Measurements from ENCODE around the gene UCHL1. TPM values are rescaled to one million over a fixed set of nuclear protein-coding genes. Genes with fewer than 3 reads are reported as not detected.

UCHL1 gene
- total and polyA plus RNA-seq, 2 of the 13 experiments (the other 11 are each of a cell fraction or from before 2014, with no cell fraction given): not detected

DNA sequence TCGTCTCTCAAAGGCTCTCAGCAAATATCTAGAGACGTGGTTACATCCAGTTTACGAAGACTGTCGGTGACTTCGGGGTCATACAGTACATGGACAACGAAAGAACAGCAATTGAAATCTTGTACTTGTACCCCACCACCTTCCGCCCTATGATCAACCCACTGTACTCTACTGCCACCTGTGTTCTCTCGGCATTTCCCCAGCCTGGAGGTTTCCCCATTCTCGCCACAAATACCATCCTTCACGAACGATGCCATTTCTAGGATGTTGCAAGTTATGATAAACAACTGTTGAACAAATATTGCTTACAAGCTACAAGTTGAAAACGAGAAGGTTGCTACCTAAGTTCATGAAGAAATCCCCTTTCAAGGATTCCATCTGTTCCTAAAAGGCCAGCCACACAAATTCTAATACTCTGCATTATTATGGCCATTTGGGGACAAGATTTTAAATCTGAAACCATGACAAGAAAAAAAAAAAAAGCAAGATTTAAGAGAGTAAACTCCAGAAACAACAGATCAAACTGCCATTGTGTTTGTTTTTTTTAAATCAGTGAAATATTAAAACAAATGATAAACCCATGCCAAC lies 44.0 kb upstream of the UCHL1 start (continued):
- 0 out of 2 replicates have a peak, but pooled peaks have one; percentile 12 for TF ChIP-seq ELF3 (CRISPR knock-in tag; IDR thresholded peaks at IDR 0.05)
- TF ChIP-seq, protein P1, sequence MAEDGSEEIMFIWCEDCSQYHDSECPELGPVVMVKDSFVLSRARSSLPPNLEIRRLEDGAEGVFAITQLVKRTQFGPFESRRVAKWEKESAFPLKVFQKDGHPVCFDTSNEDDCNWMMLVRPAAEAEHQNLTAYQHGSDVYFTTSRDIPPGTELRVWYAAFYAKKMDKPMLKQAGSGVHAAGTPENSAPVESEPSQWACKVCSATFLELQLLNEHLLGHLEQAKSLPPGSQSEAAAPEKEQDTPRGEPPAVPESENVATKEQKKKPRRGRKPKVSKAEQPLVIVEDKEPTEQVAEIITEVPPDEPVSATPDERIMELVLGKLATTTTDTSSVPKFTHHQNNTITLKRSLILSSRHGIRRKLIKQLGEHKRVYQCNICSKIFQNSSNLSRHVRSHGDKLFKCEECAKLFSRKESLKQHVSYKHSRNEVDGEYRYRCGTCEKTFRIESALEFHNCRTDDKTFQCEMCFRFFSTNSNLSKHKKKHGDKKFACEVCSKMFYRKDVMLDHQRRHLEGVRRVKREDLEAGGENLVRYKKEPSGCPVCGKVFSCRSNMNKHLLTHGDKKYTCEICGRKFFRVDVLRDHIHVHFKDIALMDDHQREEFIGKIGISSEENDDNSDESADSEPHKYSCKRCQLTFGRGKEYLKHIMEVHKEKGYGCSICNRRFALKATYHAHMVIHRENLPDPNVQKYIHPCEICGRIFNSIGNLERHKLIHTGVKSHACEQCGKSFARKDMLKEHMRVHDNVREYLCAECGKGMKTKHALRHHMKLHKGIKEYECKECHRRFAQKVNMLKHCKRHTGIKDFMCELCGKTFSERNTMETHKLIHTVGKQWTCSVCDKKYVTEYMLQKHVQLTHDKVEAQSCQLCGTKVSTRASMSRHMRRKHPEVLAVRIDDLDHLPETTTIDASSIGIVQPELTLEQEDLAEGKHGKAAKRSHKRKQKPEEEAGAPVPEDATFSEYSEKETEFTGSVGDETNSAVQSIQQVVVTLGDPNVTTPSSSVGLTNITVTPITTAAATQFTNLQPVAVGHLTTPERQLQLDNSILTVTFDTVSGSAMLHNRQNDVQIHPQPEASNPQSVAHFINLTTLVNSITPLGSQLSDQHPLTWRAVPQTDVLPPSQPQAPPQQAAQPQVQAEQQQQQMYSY (CRISPR knock-in tag; IDR thresholded peaks at IDR 0.05): no peak
- TF ChIP-seq ZNF225 (CRISPR knock-in tag; IDR thresholded peaks at IDR 0.05): no peak
- 0 out of 2 replicates have a peak, but pooled peaks have one; percentile 12 for TF ChIP-seq ZNF331 (CRISPR knock-in tag; IDR thresholded peaks at IDR 0.05)
- no peak for TF ChIP-seq ZNF780A (CRISPR knock-in tag; IDR thresholded peaks at IDR 0.05)
- TF ChIP-seq RAD21 (CRISPR knock-in tag; IDR thresholded peaks at IDR 0.05): peak; percentile 74
- no peak for TF ChIP-seq SRSF4 (IDR thresholded peaks at IDR 0.05; ENCODE audit: low read depth, low read length, poor library complexity, severe bottlenecking)
- TF ChIP-seq, protein P2, sequence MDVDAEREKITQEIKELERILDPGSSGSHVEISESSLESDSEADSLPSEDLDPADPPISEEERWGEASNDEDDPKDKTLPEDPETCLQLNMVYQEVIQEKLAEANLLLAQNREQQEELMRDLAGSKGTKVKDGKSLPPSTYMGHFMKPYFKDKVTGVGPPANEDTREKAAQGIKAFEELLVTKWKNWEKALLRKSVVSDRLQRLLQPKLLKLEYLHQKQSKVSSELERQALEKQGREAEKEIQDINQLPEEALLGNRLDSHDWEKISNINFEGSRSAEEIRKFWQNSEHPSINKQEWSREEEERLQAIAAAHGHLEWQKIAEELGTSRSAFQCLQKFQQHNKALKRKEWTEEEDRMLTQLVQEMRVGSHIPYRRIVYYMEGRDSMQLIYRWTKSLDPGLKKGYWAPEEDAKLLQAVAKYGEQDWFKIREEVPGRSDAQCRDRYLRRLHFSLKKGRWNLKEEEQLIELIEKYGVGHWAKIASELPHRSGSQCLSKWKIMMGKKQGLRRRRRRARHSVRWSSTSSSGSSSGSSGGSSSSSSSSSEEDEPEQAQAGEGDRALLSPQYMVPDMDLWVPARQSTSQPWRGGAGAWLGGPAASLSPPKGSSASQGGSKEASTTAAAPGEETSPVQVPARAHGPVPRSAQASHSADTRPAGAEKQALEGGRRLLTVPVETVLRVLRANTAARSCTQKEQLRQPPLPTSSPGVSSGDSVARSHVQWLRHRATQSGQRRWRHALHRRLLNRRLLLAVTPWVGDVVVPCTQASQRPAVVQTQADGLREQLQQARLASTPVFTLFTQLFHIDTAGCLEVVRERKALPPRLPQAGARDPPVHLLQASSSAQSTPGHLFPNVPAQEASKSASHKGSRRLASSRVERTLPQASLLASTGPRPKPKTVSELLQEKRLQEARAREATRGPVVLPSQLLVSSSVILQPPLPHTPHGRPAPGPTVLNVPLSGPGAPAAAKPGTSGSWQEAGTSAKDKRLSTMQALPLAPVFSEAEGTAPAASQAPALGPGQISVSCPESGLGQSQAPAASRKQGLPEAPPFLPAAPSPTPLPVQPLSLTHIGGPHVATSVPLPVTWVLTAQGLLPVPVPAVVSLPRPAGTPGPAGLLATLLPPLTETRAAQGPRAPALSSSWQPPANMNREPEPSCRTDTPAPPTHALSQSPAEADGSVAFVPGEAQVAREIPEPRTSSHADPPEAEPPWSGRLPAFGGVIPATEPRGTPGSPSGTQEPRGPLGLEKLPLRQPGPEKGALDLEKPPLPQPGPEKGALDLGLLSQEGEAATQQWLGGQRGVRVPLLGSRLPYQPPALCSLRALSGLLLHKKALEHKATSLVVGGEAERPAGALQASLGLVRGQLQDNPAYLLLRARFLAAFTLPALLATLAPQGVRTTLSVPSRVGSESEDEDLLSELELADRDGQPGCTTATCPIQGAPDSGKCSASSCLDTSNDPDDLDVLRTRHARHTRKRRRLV (CRISPR knock-in tag; IDR thresholded peaks at IDR 0.05): no peak
- TF ChIP-seq ZNF510 (CRISPR knock-in tag; IDR thresholded peaks at IDR 0.05; ENCODE audit: low read depth): no peak
- TF ChIP-seq, protein P3, sequence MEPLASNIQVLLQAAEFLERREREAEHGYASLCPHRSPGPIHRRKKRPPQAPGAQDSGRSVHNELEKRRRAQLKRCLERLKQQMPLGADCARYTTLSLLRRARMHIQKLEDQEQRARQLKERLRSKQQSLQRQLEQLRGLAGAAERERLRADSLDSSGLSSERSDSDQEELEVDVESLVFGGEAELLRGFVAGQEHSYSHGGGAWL (CRISPR knock-in tag; IDR thresholded peaks at IDR 0.05): no peak
- no peak for TF ChIP-seq ZNF792 (CRISPR knock-in tag; IDR thresholded peaks at IDR 0.05)
- no peak for TF ChIP-seq ZNF552 (CRISPR knock-in tag; IDR thresholded peaks at IDR 0.05; ENCODE audit: borderline replicate concordance)
- TF ChIP-seq, protein P4, sequence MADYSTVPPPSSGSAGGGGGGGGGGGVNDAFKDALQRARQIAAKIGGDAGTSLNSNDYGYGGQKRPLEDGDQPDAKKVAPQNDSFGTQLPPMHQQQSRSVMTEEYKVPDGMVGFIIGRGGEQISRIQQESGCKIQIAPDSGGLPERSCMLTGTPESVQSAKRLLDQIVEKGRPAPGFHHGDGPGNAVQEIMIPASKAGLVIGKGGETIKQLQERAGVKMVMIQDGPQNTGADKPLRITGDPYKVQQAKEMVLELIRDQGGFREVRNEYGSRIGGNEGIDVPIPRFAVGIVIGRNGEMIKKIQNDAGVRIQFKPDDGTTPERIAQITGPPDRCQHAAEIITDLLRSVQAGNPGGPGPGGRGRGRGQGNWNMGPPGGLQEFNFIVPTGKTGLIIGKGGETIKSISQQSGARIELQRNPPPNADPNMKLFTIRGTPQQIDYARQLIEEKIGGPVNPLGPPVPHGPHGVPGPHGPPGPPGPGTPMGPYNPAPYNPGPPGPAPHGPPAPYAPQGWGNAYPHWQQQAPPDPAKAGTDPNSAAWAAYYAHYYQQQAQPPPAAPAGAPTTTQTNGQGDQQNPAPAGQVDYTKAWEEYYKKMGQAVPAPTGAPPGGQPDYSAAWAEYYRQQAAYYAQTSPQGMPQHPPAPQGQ (CRISPR knock-in tag; IDR thresholded peaks at IDR 0.05; ENCODE audit: borderline replicate concordance): no peak
- TF ChIP-seq, protein P5, sequence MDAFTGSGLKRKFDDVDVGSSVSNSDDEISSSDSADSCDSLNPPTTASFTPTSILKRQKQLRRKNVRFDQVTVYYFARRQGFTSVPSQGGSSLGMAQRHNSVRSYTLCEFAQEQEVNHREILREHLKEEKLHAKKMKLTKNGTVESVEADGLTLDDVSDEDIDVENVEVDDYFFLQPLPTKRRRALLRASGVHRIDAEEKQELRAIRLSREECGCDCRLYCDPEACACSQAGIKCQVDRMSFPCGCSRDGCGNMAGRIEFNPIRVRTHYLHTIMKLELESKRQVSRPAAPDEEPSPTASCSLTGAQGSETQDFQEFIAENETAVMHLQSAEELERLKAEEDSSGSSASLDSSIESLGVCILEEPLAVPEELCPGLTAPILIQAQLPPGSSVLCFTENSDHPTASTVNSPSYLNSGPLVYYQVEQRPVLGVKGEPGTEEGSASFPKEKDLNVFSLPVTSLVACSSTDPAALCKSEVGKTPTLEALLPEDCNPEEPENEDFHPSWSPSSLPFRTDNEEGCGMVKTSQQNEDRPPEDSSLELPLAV (CRISPR knock-in tag; conservative IDR thresholded peaks at IDR 0.05; ENCODE audit: low read depth): no peak
- TF ChIP-seq CEBPG (CRISPR knock-in tag; IDR thresholded peaks at IDR 0.05): 0 out of 2 replicates have a peak, but pooled peaks have one; percentile 28
